ENCODE results near the gene SCGB2B2.
"Not testable (repeated sequence)": the region's sequence is repeated elsewhere in the genome, so short reads cannot be mapped to it uniquely, and the experiment has no call there.

The SCGB2B2 gene

GRCh38 chr19:34668690-34669089, 8.3 kb downstream of the SCGB2B2 start:
- not testable (repeated sequence) for DNase-seq (ENCODE audit: low read depth)

DNA sequence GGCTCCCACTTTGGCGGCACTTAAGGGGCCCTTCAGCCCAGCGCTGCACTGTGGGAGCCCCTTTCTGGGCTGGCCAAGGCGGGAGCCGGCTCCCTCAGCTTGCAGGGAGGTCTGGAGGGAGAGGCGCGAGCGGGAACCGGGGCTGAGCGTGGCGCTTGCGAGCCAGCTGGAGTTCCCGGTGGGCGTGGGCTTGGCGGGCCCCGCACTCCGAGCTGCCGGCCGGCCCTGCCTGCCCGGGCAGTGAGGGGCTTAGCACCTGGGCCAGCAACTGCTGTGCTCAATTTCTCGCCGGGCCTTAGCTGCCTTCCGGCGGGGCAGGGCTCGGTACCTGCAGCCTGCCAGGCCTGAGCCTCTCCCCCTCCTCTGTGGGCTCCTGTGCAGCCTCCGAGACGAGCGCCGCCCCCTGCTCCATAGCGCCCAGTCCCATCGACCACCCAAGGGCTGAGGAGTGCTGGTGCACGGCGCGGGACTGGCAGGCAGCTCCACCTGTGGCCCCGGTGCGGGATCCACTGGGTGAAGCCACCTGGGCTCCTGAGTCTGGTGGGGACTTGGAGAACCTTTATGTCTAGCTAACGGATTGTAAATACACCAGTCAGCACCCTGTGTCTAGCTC, 8.8 kb downstream of the SCGB2B2 start:
- DNase-seq (ENCODE audit: low read depth): not testable (repeated sequence)

DNA sequence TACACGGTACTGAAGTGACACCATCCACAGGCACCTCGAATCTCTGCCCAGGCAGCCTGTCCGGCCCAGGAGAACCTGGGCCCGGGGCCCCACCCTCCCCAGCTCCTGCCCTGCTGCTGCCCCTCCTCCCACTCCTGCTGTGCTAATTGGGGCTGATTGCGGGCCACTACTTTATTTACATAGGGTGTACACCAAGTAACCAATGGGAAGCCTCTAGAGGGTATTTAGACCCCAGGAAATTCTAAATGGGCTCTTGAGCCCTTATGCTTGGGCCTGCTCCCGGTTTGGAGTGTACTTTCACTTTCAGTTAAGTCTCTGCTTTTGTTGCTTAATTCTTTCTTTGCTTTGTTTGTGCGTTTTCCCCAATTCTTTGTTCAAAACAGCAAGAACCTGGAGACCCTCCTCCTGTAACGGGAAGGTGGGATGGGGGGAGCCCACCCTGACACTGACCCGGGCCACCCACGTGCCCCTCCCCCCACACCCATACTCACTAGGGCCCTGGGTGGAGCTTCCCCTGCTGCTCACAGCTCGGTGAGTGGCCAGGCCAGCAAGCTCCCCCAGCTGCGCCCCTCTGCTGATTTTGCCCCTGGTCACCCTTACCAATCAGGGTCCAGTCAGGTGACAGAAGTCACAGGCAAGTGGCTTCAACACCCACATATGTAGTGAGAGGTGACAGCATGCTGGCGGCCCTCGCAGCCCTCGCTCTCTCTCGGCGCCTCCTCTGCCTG, 9.4 kb downstream of the SCGB2B2 start:
- DNase-seq (ENCODE audit: low read depth): no peak

GRCh38 chr19:34666958-34667265, 10.0 kb downstream of the SCGB2B2 start:
- DNase-seq (ENCODE audit: low read depth): no peak

DNA sequence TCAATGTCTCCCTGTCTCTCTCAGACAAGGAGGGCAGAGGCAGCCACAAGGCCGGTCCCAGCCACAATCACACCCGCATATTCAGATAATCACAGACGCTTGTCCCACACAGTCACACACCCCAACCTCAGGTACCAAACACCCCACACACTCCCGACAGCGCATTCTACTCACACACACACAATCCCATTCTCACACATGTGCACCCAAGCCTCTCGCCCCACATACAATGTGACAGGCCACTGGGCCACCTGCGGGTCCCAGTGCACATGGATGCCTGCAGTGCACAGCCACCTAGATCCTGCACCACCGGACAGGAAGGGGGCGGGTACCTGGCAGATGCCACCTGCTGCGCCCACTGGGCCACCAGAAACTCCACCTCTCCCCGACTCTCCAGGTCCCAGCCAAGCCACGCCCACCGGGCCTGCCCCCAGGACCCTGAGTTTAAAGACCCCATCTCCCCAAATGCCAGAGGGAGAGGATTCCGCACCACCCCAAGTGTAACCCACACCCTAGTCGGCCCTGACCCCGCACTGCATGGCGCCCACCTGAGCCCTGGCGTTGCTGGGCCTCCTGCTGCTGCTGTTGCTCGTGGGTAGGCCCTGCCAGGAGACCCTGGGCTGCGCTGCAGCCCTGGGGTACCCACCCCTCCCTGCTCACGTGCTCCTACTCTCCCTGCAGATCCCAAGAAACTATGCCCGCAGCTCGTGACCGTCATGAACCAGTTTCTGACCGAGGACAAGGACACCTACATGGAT, 10.6 kb downstream of the SCGB2B2 start:
- DNase-seq (ENCODE audit: low read depth): no peak

- not testable (repeated sequence) for DNase-seq (ENCODE audit: low read depth)
These were observed 11.7 kb downstream of the SCGB2B2 start for GRCh38 chr19:34665275-34665674.

DNA sequence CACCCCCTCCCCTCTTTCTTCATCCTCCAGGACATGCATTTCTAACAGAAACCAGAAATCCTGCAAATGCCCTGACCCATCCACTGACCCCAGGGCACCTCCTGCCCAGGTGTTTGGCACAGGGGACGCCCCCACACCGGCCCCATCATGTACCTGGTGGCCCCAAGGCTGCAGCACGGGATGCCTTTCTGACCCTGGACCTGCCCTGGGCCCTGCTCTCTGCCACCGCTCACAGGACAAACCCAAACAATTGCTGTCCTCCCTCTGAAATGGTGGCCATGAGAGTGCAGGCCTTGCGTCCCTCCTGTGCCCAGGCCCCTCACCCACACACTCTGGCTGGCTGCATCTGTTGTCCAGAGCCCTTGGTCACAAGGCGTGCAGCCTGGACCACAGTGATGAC, 12.1 kb downstream of the SCGB2B2 start:
- DNase-seq (ENCODE audit: low read depth): no peak

- no peak for DNase-seq (ENCODE audit: low read depth)
These were observed 12.8 kb downstream of the SCGB2B2 start for GRCh38 chr19:34664168-34664567.

GRCh38 chr19:34662919-34663318, 14.0 kb downstream of the SCGB2B2 start:
- no peak for DNase-seq (ENCODE audit: low read depth)

- DNase-seq (ENCODE audit: low read depth): no peak
These were observed 15.6 kb downstream of the SCGB2B2 start for GRCh38 chr19:34661357-34661756.

GRCh38 chr19:34655651-34656050, 21.3 kb downstream of the SCGB2B2 start:
- DNase-seq (ENCODE audit: low read depth): no peak

GRCh38 chr19:34654796-34655195, 22.2 kb downstream of the SCGB2B2 start:
- DNase-seq (ENCODE audit: low read depth): no peak

GRCh38 chr19:34651747-34652146, 25.2 kb downstream of the SCGB2B2 start:
- DNase-seq (ENCODE audit: low read depth): no peak

- DNase-seq (ENCODE audit: low read depth): no peak
These were observed 26.9 kb downstream of the SCGB2B2 start for GRCh38 chr19:34649886-34650543.

- DNase-seq (ENCODE audit: low read depth): no peak
These were observed 31.4 kb downstream of the SCGB2B2 start for GRCh38 chr19:34645551-34645950.

DNA sequence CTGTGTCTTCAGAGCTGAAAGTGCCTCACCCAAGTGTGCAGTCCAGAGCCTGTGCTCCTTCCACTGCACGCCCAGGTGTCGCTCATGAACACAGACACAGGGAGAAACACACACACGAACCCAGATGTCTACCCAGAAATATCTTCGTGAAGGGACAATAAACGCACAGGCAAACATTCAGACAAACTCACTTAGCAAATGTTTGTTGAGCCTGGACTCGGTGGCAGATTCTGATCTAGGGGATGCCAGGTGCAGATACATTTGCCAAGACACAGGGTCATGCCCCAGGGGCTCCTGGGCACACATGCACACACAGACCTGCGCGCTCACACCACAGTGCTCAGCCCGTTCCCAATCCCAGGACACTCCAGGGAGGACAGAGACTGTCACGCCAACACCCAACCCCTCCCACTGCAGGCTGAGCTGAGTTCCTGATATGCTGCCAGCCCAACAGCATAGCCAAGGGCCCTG, 31.9 kb downstream of the SCGB2B2 start:
- DNase-seq (ENCODE audit: low read depth): no peak

DNA sequence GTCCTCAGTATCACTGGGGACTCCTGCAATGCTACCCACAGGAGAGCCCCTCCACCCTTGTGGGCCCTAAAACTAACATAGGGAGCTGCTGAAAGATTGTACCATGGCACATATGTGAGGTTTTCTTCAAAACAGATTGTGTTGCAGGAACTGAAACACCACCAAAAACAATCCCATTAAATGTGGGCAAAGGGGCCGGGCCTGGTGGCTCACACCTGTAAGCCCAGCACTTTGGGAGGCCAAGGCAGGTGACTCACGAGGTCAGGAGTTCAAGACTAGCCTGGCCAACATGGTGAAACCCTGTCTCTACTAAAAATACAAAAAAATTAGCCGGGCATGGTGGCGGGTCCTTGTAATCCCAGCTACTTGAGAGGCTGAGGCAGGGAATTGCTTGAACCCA, 34.7 kb downstream of the SCGB2B2 start:
- no peak for DNase-seq (ENCODE audit: low read depth)

DNA sequence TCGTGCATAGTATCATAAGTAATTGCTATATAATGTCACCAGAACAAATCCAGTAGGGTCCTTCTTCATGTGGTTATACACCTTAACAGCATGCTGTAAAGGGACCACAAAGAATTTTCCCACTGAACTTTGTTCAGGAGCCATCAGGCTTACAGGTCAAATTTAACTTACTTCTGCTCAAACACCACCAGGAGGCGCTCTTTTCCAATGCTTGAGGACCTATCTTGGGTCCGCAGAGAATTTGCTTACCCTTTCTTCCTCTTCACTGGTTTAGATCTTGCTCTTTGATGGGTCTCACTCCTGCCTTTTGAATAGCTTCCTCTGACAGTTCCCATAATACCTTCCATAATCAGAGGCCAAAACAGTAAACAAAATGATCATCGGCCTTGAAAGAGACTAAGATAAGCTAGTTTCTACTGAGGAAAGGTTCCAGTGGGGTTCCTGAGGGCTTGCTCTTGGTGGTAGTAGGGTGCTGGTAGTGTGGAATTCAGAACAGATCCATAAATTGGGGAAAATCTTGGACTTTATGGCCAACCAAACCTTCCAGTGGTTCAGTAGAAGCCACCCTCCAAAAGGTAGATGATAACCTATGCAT, 37.4 kb downstream of the SCGB2B2 start:
- peak; percentile 28 for DNase-seq (ENCODE audit: low read depth)

DNA sequence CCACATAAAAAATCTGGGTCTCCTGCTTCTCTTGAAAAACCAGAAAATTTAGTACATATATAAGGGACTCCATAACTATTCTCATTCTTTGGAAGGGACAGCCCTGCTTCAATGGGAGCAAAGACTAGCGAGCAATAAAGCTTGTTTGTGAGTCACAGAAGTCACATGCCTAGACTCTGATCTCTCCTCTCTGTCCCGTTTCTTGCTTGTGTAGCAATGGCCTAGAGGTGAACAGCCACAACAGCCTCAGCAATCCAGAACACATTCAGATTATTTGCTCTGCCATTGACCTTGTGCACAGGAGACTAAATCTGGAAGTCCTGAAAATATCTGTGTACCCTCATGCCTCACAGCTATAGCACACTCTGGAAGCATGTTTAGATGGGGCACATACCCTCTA, 43.2 kb downstream of the SCGB2B2 start:
- DNase-seq (ENCODE audit: low read depth): no peak

All from stimulated activated CD8-positive, alpha-beta memory T cell treated with anti-CD3 and anti-CD28 coated beads, Interleukin-7, amount 100 ng/mL, for 24 hours (primary cell).